ENCODE data around the gene EFL1.
"Not testable (repeated sequence)": the region's sequence is repeated elsewhere in the genome, so short reads cannot be mapped to it uniquely, and the experiment has no call there.

EFL1 gene

DNA sequence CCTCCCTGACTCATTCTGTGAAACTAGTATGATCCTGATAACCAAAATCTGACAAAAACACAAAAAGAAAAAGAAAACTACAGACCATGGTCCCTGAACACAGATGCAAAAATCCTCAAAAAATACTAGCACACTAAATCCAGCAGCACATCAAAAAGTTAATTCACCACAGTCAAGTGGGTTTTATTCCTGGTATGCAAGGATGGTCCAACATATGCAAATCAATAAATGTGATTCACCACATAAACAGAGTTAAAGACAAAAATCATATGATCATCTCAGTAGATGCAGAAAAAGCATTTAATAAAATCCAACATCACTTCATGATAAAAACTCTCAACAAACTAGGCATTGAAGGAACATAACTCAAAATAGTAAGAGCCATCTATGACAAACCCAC, 12.9 kb upstream of the EFL1 start:
- no peak for DNase-seq

GRCh38 chr15:82272154-82272553, 9.6 kb upstream of the EFL1 start:
- no peak for DNase-seq

DNA sequence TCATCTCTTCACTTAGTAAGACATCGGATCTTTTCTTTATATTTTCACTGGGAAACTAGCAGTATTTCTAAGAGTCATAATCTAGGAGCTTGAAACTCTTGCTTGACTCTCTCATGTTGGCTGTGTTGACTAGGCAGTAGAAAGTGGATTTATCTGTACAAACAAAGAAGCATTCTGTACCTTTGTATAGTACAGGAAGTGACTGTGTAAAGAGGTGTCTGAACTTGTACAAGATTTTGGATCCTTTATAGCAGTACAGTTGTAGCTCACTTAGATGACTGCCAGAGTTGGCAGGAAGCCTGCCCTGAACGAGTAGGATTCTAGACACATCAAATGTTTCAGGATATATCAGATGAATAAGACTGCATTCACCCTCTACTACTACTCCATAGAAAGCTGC, 5.9 kb upstream of the EFL1 start:
- DNase-seq, result not testable (repeated sequence)

DNA sequence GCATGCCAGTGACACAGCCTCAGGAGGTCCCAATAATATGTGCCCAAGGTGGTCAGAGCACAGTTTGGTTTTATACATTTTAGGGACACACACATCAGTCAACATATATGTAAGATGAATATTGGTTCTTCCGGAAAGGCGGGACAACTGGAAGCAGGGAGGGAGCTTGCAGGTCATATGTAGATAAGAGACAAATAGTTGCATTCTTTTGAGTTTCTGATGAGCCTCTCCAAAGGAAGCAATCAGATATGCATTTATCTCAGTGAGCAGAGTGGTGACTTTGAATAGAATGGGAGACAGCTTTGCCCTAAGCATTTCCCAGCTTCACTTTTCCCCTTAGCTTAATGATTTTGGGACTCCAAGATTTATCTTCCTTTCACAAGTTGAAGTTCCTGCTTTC, 4.6 kb upstream of the EFL1 start:
- DNase-seq, result not testable (repeated sequence)

DNA sequence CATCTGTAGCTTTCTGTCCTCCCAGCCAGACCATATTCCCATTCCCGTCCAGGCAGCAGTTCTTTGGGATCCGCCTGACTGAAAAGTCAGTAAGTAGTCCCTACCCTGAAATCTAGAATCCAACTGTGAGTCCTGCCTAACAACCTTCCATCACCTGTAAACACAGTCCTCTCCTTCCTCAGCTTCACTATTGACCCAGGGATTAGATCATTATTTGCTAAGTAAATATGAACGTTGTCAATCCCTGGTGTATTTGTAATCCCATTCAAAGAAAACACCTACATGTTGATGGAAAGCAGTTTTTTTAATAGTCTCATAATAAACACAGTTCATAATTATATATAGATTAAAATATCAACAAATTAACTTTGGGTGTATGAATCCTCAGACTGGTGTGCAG, 816 bp upstream of the EFL1 start:
- DNase-seq, result no peak

DNA sequence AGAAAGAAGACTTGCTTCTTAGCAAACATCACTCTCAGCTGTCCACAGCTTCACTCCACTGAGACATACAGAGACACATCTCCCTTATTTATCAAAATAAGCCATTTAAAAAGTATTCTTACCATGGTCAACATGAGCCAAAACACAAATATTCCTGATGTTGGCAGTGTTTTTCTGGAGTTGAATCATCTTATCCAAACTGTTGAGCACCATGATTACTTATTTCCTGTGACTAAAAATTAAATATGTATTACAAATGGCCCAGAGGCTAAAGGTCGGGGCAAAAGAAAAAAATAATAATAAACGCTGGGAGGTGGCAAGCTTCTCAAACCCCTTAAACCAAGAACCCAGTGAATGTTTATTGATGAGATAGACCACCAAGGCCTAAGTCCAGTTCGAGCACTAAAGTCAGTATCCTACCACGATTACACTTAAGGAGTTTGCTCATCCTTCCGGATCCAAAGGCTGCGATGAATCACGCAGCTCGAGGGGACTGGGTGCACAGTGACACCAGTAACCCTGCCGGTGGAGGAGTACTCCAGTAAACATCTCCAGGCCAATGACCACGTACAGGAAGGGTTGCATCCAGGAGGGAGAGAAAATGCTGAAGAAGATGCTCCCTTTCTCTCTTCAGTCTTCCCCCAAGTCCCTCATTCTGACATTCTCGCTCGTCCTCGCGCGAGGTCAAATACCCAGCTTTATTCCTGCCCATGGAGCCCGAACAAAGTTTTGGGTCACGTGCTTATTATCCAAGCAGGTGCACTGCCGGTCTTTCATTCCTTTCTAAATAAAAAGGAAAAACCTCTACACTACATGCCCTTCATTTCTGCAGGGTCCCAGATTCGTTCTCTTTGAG, 740 bp downstream of the EFL1 start:
- not testable (repeated sequence) for DNase-seq

DNA sequence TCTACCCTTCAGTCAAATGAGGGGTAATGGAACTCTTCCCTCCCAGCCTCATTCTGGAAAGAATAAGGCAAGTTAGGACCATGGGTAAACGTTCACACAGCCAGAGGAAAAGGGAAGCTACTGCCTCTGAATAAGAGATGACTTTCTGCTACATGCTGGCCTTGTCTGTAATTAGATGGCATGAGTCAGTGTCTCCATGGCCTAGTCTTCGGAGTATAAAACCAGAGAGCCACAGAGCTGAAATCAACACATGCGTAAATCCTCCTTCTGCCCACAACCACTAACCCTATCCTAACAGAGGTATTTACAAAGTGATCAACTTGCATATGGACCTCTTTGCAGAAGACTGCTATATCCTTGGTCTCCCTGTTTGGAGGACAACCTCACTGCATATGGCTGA, 14.3 kb downstream of the EFL1 start:
- DNase-seq, result not testable (repeated sequence)

- DNase-seq, result not testable (repeated sequence)
Measured at GRCh38 chr15:82245956-82246355, 16.6 kb downstream of the EFL1 start.

- DNase-seq, result not testable (repeated sequence)
Measured at GRCh38 chr15:82243644-82244043, 18.9 kb downstream of the EFL1 start.

- not testable (repeated sequence) for DNase-seq
Measured at GRCh38 chr15:82241836-82242499, 20.6 kb downstream of the EFL1 start.

GRCh38 chr15:82239685-82240391, 22.7 kb downstream of the EFL1 start:
- no peak for DNase-seq

- DNase-seq, result not testable (repeated sequence)
Measured at GRCh38 chr15:82237944-82238534, 24.5 kb downstream of the EFL1 start.

GRCh38 chr15:82231842-82232241, 30.7 kb downstream of the EFL1 start:
- DNase-seq, result no peak

DNA sequence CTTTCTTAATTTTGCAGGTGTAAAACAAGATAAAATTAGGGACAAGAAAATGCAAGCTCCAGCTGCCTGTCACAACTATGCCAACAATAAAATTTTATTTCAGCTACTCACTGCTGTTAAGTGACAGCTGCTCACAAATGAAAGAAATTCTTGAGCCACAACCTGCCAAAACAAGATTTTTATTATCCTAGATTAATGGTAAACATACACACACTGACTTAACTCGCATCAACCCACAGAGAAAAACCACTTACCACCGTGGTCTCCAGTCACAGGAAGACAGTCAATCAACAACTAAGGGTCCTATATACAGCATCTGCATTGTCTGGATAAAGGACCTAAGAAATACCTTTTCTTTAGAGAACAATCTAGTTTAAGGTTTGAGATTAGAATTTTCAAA, 31.3 kb downstream of the EFL1 start:
- no peak for DNase-seq

DNA sequence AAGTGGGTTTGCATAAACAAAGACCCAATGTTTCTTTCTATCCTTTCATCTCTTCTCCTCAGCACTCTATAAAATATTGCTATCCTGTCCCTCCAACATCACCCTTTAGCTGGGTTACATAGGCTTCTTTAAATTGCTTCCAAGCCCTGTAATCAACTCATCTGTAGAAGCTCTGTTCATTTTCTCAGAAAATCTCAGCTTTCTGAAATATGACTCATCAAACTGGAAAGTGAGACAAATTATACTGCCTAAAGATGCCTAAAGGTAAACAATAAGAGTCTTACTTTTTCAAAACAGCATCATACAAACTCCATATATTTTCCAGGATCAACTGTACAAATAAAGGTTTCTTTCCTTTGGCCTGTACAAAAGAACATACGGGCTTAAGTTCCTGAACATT, 33.8 kb downstream of the EFL1 start:
- no peak for DNase-seq

DNA sequence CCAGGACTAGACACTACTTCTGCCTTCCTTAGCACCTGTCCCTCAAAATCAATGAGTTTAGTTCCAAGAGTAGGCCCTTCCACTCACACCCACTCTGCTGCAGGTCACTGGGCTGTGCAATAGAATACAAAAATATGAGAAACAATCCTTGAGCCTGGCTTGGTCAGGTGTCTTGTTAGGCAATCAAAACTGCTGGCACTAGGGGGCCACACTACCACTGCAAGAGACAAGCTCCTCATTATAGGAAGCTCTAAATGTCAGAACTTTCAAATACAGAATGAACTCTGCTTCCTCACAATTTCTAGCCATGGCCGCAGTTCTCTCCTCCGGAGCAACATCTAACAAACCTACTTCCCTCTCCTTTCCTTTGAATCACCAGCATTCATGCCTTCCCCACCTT, 41.0 kb downstream of the EFL1 start:
- not testable (repeated sequence) for DNase-seq

GRCh38 chr15:82216092-82216491, 46.4 kb downstream of the EFL1 start:
- DNase-seq, result not testable (repeated sequence)

- DNase-seq, result not testable (repeated sequence)
Measured at GRCh38 chr15:82212201-82212600, 50.3 kb downstream of the EFL1 start.

DNA sequence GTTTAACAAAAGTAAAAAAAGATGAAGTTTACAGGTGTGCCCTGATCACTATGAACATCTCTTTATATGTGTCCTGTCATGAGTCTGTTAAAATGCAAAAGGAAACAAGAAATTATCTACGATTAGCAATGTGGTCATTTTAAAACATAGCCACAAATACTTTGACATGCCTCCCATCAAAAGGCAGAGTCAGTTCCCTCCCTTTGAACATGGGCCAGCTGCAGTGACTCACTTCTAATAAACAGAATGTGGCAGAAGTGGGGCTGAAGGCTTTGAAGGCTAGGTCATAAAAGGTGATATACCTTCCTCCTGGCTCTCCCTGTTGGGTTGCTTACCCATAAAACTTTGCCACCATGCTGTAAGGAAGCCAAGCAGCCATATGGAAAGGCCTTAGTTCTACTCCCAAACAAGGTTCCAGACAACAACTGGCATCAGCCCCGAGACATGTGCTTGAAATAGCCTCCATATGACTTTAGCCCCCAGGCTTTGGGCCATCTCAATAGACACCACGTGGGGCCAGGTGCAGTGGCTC, 52.4 kb downstream of the EFL1 start:
- DNase-seq, result not testable (repeated sequence)

DNA sequence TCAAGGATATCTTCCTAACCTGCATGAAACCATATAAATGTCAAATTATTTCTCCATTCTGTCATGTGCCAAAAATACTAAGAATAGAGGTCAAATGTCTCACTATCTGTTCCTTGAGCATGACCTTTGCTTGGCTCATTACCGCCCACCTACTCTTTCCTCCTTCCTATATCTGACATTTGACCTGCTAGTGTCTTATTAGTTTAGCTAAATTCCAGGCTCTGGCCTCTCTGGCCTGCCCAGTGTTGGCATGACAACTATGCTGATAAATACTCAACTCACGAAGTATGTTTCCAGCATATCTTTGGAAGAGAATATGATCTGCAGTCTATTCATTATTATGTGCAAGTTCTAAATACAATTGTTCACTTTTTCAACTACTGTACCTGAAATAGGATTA, 58.0 kb downstream of the EFL1 start:
- not testable (repeated sequence) for DNase-seq

GRCh38 chr15:82197733-82198594, 64.6 kb downstream of the EFL1 start:
- peak; percentile 67 for DNase-seq

GRCh38 chr15:82196353-82196752, 66.2 kb downstream of the EFL1 start:
- no peak for DNase-seq

Data from left hindlimb (tissue), 1 donor.